Activated T-helper 1 cell treated with anti-CD3 and anti-CD28 coated beads, Interleukin-12 subunit alpha, Interleukin-12 subunit beta, Interleukin-2, Interleukin-4 antibody, amounts not matched to agents 30 ng/mL and 10 ng/mL and 1 ng/mL, durations not matched to agents 14 hours and 24 hours and 36 hours (primary cell): ENCODE measurements around the gene PLD5. TPM values are rescaled to one million over a fixed set of nuclear protein-coding genes. Genes with fewer than 3 reads are reported as not detected.

Experiments used
- DNase-seq: peaks from one replicate; pipeline ENCODE4 v3.0.0; 2021; ENCODE audit warnings: low spot score
- H3K27ac Mint-ChIP-seq: one replicate; pipeline ENCODE4 v1.8.0; 2021; ENCODE audit warnings: mild to moderate bottlenecking, mixed read lengths
- H3K27me3 Mint-ChIP-seq: one replicate; pipeline ENCODE4 v1.8.0; 2022; ENCODE audit warnings: mild to moderate bottlenecking, moderate library complexity, mixed read lengths; ENCODE audit not compliant: insufficient read depth
- H3K36me3 Mint-ChIP-seq: one replicate; pipeline ENCODE4 v1.8.0; 2021; ENCODE audit warnings: low read depth, mixed read lengths
- H3K4me1 Mint-ChIP-seq: one replicate; pipeline ENCODE4 v1.8.0; 2021; ENCODE audit warnings: low read depth, mixed read lengths
- H3K4me3 Mint-ChIP-seq: one replicate; pipeline ENCODE4 v1.8.0; 2021; ENCODE audit warnings: mild to moderate bottlenecking, moderate library complexity, mixed read lengths
- H3K9me3 Mint-ChIP-seq: one replicate; pipeline ENCODE4 v1.8.0; 2021; ENCODE audit warnings: mixed read lengths
- intact Hi-C: fragments of 100-400 bp; cut with micrococcal nuclease; formaldehyde crosslinking; loops from one replicate; pipeline ENCODE4 v1.15.1; 2024
- total RNA-seq: library from RNA; stranded (reverse); gene quantifications from 2 replicates; pipeline ENCODE4 v1.2.3, GENCODE V29; 2022

Gene PLD5
- total RNA-seq, 1 donor from 2014 or later = not detected

DNA sequence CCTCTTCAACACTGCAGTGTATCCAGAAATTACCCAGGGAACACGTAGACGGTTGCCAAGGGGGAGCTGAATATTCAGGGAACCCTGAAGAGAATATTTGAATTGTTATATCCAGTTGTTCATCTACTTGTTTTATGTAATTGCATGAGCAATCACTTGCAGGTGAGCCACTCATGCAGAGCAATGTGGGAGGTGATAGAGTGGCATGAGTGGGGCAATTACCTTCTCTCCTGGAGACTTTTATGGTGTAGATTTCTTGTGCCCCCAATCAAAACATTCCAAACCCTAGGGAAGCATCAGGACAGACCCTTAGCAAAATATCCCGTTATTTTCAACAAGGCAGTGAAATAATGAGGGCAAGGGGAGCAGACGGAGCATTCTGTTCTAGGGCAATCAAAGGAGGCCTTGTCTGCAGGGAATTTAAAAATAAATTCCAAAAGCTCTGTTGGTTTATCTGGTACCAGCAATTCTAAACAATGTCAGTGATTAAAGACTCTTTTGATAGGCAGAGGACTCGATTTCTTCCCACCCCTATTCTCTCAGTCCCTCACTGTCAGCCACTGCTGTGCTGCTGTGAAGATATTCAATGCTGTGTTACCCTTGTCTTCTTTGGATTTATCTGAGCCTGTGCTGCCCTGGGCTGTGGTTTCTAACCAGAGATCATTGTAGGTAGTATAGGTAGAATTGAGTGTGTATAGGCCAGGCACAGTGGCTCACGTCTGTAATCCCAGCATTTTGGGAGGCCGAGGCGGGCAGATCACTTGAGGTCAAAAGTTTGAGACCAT lies 345.4 kb downstream of the PLD5 start:
- no peak overlapping the region for H3K4me3 Mint-ChIP-seq
- H3K27me3 Mint-ChIP-seq = no peaks in the 10 kb centered on the region
- H3K27ac Mint-ChIP-seq = no peak overlapping the region
- H3K9me3 Mint-ChIP-seq = peaks cover 4% of the 10 kb centered on the region
- no peaks in the 10 kb centered on the region for H3K4me1 Mint-ChIP-seq
- no peaks in the 10 kb centered on the region for H3K36me3 Mint-ChIP-seq
- DNase-seq = no peak
- intact Hi-C loops = no loop called here

DNA sequence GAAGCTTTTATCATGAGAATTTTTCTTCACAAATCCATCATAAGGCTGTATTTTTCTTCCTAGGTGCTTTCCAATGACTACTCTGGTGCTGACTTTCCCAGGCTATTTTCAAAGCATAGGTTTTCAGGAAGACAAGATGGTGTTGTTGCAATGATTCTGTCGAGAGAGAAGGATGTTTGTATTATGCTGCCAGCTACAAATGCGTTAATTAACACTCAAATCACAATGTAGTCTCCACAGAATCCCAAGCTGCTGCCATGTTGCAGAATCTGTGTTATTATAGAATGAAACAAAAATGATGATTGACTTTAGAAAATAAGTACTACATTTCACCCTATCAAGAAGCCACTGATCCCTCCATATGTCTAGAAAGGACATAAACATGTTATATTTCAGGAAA lies 346.1 kb downstream of the PLD5 start:
- intact Hi-C loops = no loop called here
- H3K27me3 Mint-ChIP-seq = no peaks in the 10 kb centered on the region
- H3K27ac Mint-ChIP-seq = no peak overlapping the region
- H3K9me3 Mint-ChIP-seq = peaks cover 4% of the 10 kb centered on the region
- no peaks in the 10 kb centered on the region for H3K4me1 Mint-ChIP-seq
- no peaks in the 10 kb centered on the region for H3K36me3 Mint-ChIP-seq
- H3K4me3 Mint-ChIP-seq = no peak overlapping the region
- DNase-seq = no peak

DNA sequence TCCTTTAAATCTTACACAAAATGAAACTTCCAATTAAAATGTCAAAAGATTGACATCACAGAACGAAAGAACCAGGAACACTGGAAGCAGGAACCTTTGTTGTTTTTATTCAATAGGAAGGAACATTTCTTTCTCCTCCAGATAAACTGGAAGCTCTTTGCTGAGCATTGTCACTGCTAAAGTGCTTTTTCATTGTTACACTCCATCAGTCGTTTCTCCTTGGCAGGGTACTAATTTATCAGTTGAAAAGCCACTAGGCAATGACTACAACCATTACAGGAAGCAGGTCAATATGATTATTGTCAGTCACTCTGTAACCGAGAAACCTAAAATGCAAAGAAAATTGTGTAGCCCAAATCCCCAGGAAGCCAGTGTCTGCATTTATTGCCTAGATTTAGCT lies 362.4 kb downstream of the PLD5 start:
- Mint-ChIP-seq H3K4me3 (no peak overlapping the region), H3K36me3 (no peaks in the 10 kb centered on the region), H3K27ac (no peak overlapping the region), H3K4me1 (no peaks in the 10 kb centered on the region), H3K27me3 (no peaks in the 10 kb centered on the region), H3K9me3 (no peaks in the 10 kb centered on the region)
- intact Hi-C loops = no loop called here
- no peak for DNase-seq

DNA sequence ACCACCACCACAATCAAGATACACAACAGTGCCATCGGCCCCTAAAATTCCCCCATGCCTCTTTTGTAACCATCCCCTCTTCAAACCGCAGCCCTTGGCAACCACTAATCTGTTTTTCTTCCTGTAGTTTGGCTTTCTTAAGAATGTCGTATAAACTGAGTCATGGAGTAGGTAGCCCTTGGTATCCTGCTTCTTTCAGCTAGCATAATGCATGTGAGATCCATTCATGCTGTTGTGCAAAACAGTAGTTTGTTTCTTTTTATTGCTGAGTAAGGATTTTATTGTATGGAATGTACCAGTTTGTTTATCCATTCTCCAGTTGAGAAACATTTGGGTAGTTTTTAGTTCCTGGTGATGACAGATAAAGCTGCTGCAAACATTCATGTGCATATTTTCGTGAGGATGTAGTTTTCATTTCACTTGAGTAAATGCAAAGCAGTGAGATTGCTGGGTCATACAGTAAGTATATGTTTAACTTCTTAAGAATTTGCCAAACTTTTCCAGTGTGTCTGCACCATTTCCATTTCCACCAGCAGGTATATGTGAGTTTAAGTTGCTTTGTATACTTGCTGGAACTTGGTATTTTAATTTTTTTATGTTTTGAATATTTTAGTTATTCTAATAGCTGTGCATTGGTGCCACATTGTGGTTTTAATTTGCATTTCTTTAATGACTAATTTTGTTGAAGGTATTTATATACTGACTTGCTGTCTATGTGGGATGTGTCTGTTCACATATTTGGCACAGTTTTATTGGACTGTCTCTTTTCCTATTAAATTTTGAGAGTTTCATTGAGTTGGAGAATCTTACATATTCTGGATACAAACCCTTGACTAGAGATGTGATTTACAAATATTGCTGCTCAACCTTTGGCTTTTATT lies 377.2 kb downstream of the PLD5 start:
- DNase-seq = no peak
- no peaks in the 10 kb centered on the region for H3K36me3 Mint-ChIP-seq
- intact Hi-C loops = no loop called here
- no peaks in the 10 kb centered on the region for H3K9me3 Mint-ChIP-seq
- H3K4me1 Mint-ChIP-seq = no peaks in the 10 kb centered on the region
- H3K27me3 Mint-ChIP-seq = no peaks in the 10 kb centered on the region
- H3K27ac Mint-ChIP-seq = no peak overlapping the region
- H3K4me3 Mint-ChIP-seq = no peak overlapping the region

DNA sequence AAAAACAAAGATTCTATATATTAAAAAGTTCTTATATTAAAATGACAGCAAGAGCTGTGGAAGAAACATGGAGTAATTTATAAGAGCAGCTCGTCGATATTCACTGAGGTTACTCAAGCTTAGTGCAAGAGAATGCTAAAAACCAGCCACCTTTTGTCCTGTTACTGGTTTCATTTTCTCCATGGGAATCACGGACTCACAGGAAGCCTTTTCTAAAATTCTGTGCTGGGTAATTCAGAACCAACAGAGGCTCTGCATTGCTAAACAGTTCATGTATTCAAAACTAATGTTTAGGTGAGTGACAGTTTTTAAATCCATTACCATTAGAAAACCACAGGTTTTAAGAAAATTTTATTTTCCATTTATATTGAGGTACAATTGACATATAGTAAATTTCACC lies 377.8 kb downstream of the PLD5 start:
- Mint-ChIP-seq H3K36me3 (no peaks in the 10 kb centered on the region), H3K27ac (no peak overlapping the region), H3K4me3 (no peak overlapping the region), H3K9me3 (no peaks in the 10 kb centered on the region), H3K27me3 (no peaks in the 10 kb centered on the region), H3K4me1 (no peaks in the 10 kb centered on the region)
- DNase-seq = no peak
- intact Hi-C loops = no loop called here

DNA sequence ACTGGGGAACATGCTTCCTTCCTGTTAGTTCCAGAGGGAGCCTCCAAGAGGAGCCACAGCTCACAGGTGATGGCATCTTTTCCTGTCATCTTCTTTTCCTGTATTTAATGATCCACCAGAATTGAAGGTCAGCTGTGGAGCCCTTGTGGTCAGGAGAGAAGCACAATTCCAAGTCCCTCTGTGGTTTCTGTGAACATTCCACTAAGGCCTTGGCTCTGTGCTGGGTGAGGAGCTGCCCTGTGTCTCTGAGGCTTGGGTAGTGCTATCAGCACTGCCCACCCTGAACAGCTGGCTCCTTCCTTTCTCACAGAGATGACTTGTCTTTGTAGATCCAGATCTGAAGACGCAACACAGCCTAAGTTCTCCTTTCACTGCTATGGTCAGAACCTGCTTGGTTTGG lies 383.7 kb downstream of the PLD5 start:
- DNase-seq = no peak
- no peak overlapping the region for H3K27ac Mint-ChIP-seq
- no peak overlapping the region for H3K4me3 Mint-ChIP-seq
- H3K36me3 Mint-ChIP-seq = no peaks in the 10 kb centered on the region
- H3K27me3 Mint-ChIP-seq = no peaks in the 10 kb centered on the region
- intact Hi-C loops = no loop called here
- H3K4me1 Mint-ChIP-seq = no peaks in the 10 kb centered on the region
- no peaks in the 10 kb centered on the region for H3K9me3 Mint-ChIP-seq

DNA sequence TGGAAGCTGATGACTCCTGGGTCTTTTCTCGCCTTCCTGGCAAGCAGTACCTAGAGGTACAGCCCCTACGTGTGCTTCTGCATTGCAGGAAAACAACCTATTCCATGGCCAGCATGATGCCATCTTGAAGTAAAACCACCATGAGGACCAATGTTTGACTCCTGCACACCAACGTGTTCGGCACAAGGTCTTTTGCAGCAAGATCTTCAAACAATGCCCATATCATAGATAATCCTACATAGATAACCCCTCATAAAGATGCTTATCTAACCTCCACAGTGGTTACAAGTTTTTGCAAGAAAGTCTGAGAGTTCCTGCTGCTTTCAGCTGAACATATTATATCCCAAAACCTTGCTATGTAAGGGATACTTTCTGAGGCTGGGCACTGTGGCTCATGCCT lies 384.5 kb downstream of the PLD5 start:
- intact Hi-C loops = no loop called here
- Mint-ChIP-seq H3K27ac (no peak overlapping the region), H3K4me1 (no peaks in the 10 kb centered on the region), H3K4me3 (no peak overlapping the region), H3K9me3 (no peaks in the 10 kb centered on the region), H3K27me3 (no peaks in the 10 kb centered on the region), H3K36me3 (no peaks in the 10 kb centered on the region)
- DNase-seq = no peak

DNA sequence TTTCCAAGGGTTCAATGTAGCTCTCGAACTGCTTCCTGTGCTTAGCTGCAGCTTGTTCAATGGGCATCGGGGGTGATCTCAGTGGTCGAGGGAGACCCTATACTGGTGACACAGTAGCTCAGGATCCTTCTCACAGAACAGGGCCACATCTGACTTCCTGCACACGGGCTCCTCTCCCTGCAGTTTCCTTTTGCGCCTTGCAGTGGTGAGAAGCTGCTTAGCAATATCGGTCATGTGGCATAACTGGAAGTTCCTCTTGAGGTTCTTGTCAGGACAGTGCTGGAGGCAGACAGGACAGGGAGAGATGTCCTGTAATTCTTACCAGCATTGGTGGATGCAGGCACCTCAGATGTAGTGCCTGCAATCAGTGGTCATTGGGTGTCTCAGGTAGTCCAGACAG lies 385.1 kb downstream of the PLD5 start:
- no peak overlapping the region for H3K4me3 Mint-ChIP-seq
- no peak overlapping the region for H3K27ac Mint-ChIP-seq
- no peaks in the 10 kb centered on the region for H3K4me1 Mint-ChIP-seq
- intact Hi-C loops = no loop called here
- no peak for DNase-seq
- no peaks in the 10 kb centered on the region for H3K36me3 Mint-ChIP-seq
- H3K9me3 Mint-ChIP-seq = no peaks in the 10 kb centered on the region
- H3K27me3 Mint-ChIP-seq = no peaks in the 10 kb centered on the region

DNA sequence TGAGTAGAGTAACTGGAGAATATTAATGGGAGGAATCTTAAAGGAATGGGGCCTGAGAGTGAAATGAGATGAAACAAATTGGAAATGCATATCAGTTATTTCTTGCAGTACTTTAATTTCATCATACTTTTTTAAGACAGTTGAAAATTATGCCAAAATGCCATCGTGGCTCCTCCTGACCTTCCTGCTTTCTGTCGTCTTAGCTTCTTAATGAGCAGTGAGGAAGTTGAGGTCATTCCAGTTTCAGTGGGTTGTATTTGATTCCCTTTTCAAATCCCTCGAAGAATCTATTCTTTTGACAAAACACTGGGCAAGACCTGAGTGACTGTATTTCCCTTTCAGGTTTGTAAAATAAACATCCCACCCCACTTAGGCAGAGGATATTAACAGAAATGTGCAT lies 390.7 kb downstream of the PLD5 start:
- no peaks in the 10 kb centered on the region for H3K4me1 Mint-ChIP-seq
- intact Hi-C loops = no loop called here
- H3K27me3 Mint-ChIP-seq = no peaks in the 10 kb centered on the region
- no peak overlapping the region for H3K27ac Mint-ChIP-seq
- H3K4me3 Mint-ChIP-seq = no peak overlapping the region
- peaks cover 6% of the 10 kb centered on the region for H3K9me3 Mint-ChIP-seq
- no peak for DNase-seq
- no peaks in the 10 kb centered on the region for H3K36me3 Mint-ChIP-seq

DNA sequence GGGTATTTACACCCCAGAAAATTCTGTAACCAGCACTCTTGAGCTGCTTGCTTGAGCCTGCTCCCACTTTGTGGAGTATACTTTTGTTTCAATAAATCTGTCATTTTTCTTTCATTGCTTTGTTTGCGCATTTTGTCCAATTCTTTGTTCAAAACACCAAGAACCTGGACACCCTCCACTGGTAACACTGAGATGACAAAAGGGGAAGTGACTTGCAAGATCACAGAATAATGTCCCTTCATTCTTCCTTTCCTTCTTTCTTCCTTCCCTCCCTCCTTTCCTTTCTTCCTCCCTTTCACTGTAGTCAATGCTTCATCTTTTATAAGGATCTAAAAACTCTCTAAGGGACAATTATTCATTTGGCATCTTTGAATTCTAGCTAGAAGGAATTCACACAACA lies 391.1 kb downstream of the PLD5 start:
- Mint-ChIP-seq H3K4me1 (no peaks in the 10 kb centered on the region), H3K9me3 (peaks cover 6% of the 10 kb centered on the region), H3K27ac (no peak overlapping the region), H3K36me3 (no peaks in the 10 kb centered on the region), H3K27me3 (no peaks in the 10 kb centered on the region), H3K4me3 (no peak overlapping the region)
- DNase-seq = no peak
- intact Hi-C loops = no loop called here

DNA sequence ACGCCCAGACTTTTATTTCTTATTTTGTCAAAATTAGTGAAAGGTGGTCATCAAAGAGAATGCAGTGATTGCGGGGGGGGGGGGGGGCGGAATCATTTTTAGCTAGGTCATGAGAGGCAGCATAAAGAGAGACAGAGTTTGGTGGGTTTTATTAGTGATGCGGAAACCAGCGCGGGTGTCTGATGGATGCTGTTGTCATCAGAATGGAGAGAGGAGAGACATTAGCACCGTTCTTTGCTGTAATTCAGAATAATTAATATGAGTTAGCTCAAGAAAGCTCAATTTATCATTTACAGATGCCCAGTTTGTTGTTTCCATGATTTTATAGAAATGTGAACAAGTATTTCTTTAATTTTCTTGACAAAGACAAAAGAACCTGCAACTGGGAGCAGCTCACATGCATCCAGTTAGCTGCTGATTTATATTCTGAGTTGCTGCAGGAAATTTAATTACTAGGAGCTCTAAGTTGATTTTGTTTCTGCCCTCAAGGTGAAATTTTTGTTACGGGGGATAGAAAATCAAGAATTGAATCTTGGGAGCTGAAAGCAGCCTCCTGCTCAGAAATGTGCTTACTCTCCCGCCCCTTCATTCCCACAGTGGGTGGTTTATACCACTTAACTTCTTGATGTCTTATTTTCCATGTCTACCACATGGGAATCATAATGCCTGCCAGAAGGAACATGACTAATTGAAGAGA lies 392.2 kb downstream of the PLD5 start:
- Mint-ChIP-seq H3K27ac (no peak overlapping the region), H3K9me3 (peaks cover 6% of the 10 kb centered on the region), H3K36me3 (no peaks in the 10 kb centered on the region), H3K4me3 (no peak overlapping the region), H3K27me3 (no peaks in the 10 kb centered on the region), H3K4me1 (no peaks in the 10 kb centered on the region)
- no peak for DNase-seq
- intact Hi-C loops = no loop called here

DNA sequence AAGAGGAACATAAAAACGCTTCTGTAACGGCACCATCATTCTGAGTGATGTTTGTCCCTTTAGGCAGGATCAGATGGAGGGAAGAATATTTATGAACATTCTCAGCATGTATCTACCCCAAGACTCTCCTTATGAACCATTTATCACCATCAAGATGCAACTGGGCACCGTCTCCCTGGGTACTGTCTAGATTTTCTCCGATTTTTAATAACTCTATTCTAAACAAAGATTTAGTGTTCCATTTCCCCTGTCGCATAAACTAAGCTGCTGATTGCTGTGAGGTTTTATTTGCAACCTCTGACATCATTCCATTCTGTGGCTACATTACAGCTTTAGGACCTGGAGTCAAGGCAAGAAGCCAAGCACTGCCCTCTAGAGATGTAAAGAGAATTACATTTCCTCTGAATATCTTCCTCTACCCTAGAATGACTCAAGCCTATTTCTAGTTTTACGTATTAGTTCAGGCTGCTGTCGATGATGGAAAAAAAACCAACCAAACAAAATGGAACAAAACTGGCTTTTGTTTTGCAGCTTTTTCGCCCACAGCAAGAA lies 395.5 kb downstream of the PLD5 start:
- no peaks in the 10 kb centered on the region for H3K36me3 Mint-ChIP-seq
- peaks cover 6% of the 10 kb centered on the region for H3K9me3 Mint-ChIP-seq
- no peak for DNase-seq
- H3K4me3 Mint-ChIP-seq = no peak overlapping the region
- no peaks in the 10 kb centered on the region for H3K27me3 Mint-ChIP-seq
- no peaks in the 10 kb centered on the region for H3K4me1 Mint-ChIP-seq
- H3K27ac Mint-ChIP-seq = no peak overlapping the region
- intact Hi-C loops = no loop called here

DNA sequence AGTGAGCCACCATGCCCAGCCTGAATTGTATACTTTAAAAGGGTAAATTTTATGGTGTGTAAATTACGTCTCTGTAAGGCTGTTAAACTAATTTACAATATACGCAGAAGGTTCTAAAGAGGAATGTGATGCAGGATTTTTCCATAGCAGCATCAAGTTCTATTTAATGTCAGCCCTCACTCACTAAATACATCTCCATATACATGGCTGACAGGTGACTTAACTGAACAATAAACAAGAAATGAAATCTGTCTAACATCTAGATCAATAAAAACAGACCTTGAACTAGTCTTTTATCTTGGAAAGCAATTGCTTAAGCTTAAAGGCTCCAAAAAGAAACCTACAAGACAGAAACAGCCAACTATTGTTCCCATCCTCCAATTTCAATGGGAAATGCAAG lies 404.1 kb downstream of the PLD5 start:
- Mint-ChIP-seq H3K36me3 (no peaks in the 10 kb centered on the region), H3K4me1 (no peaks in the 10 kb centered on the region), H3K9me3 (no peaks in the 10 kb centered on the region), H3K4me3 (no peak overlapping the region), H3K27ac (no peak overlapping the region), H3K27me3 (peaks cover 1% of the 10 kb centered on the region)
- intact Hi-C loops = no loop called here
- no peak for DNase-seq
